Measurements from ENCODE around the gene EPYC.

EPYC gene

GRCh38 chr12:90954428-90954827, 50.3 kb downstream of the EPYC start:
- DNase-seq = no peak

- no peak for DNase-seq
Observed at GRCh38 chr12:90953956-90954421, 50.8 kb downstream of the EPYC start.

- DNase-seq = no peak
Observed at GRCh38 chr12:90951432-90952105, 53.2 kb downstream of the EPYC start.

- DNase-seq = no peak
Observed at GRCh38 chr12:90947869-90948268, 56.9 kb downstream of the EPYC start.

GRCh38 chr12:90945070-90945649, 59.6 kb downstream of the EPYC start:
- peak; percentile 21 for DNase-seq

GRCh38 chr12:90943255-90943654, 61.5 kb downstream of the EPYC start:
- no peak for DNase-seq

- peak; percentile 49 for DNase-seq
Observed at GRCh38 chr12:90940872-90941499, 63.8 kb downstream of the EPYC start.

GRCh38 chr12:90939382-90939781, 65.4 kb downstream of the EPYC start:
- DNase-seq = no peak

- DNase-seq = no peak
Observed at GRCh38 chr12:90938451-90938850, 66.3 kb downstream of the EPYC start.

- DNase-seq = no peak
Observed at GRCh38 chr12:90937651-90938050, 67.1 kb downstream of the EPYC start.

GRCh38 chr12:90936230-90937005, 68.4 kb downstream of the EPYC start:
- no peak for DNase-seq

GRCh38 chr12:90925562-90925961, 79.2 kb downstream of the EPYC start:
- DNase-seq = no peak

- no peak for DNase-seq
Observed at GRCh38 chr12:90924406-90924805, 80.4 kb downstream of the EPYC start.

GRCh38 chr12:90922145-90922627, 82.6 kb downstream of the EPYC start:
- no peak for DNase-seq

- DNase-seq = no peak
Observed at GRCh38 chr12:90921536-90921935, 83.2 kb downstream of the EPYC start.

- DNase-seq = no peak
Observed at GRCh38 chr12:90920222-90920621, 84.5 kb downstream of the EPYC start.

GRCh38 chr12:90917431-90917830, 87.3 kb downstream of the EPYC start:
- no peak for DNase-seq

GRCh38 chr12:90916516-90916915, 88.3 kb downstream of the EPYC start:
- DNase-seq = no peak

GRCh38 chr12:90915353-90915752, 89.4 kb downstream of the EPYC start:
- no peak for DNase-seq

Data from NCI-H2171 (cell line).